ENCODE measurements around the gene MTARC1.

Gene MTARC1

GRCh38 chr1:220826729-220827128 lies 40.0 kb downstream of the MTARC1 start:
- no peak overlapping the region for H3K27ac ChIP-seq
- no peak for TF ChIP-seq CTCF (conservative IDR thresholded peaks at IDR 0.05; ENCODE audit: low read depth, low read length)
- H3K9ac ChIP-seq, result no peak overlapping the region
- H2AFZ ChIP-seq (ENCODE audit: low read depth), result no peak overlapping the region
- no peaks in the 10 kb centered on the region for H3K79me2 ChIP-seq (ENCODE audit: insufficient read depth, low read depth)
- H3K4me2 ChIP-seq, result no peak overlapping the region
- no peak overlapping the region for H3K4me3 ChIP-seq (IDR thresholded peaks at IDR 0.05; ENCODE audit: insufficient read depth, low read depth, low read length)
- H3K4me1 ChIP-seq (ENCODE audit: low read depth, poor library complexity, severe bottlenecking), result no peaks in the 10 kb centered on the region
- H3K27me3 ChIP-seq (ENCODE audit: insufficient read depth, low read depth), result no peaks in the 10 kb centered on the region
- no peaks in the 10 kb centered on the region for H4K20me1 ChIP-seq (ENCODE audit: insufficient read depth)
- no peaks in the 10 kb centered on the region for H3K36me3 ChIP-seq (ENCODE audit: insufficient read depth)

GRCh38 chr1:220827445-220828178 lies 40.9 kb downstream of the MTARC1 start:
- H3K79me2 ChIP-seq (ENCODE audit: insufficient read depth, low read depth), result no peaks in the 10 kb centered on the region
- no peak for TF ChIP-seq CTCF (conservative IDR thresholded peaks at IDR 0.05; ENCODE audit: low read depth, low read length)
- no peaks in the 10 kb centered on the region for H3K4me1 ChIP-seq (ENCODE audit: low read depth, poor library complexity, severe bottlenecking)
- no peak overlapping the region for H3K4me2 ChIP-seq
- no peak overlapping the region for H2AFZ ChIP-seq (ENCODE audit: low read depth)
- H3K4me3 ChIP-seq (IDR thresholded peaks at IDR 0.05; ENCODE audit: insufficient read depth, low read depth, low read length), result no peak overlapping the region
- no peak overlapping the region for H3K9ac ChIP-seq
- no peak overlapping the region for H3K27ac ChIP-seq
- H3K36me3 ChIP-seq (ENCODE audit: insufficient read depth), result no peaks in the 10 kb centered on the region
- no peaks in the 10 kb centered on the region for H4K20me1 ChIP-seq (ENCODE audit: insufficient read depth)
- no peaks in the 10 kb centered on the region for H3K27me3 ChIP-seq (ENCODE audit: insufficient read depth, low read depth)

- Histone ChIP-seq H2AFZ (ENCODE audit: low read depth) (no peak overlapping the region), H3K27ac (no peak overlapping the region), H3K27me3 (ENCODE audit: insufficient read depth, low read depth) (no peaks in the 10 kb centered on the region), H4K20me1 (ENCODE audit: insufficient read depth) (no peaks in the 10 kb centered on the region), H3K4me3 (IDR thresholded peaks at IDR 0.05; ENCODE audit: insufficient read depth, low read depth, low read length) (no peak overlapping the region), H3K9ac (no peak overlapping the region), H3K36me3 (ENCODE audit: insufficient read depth) (no peaks in the 10 kb centered on the region), H3K79me2 (ENCODE audit: insufficient read depth, low read depth) (no peaks in the 10 kb centered on the region), H3K4me1 (ENCODE audit: low read depth, poor library complexity, severe bottlenecking) (no peaks in the 10 kb centered on the region), H3K4me2 (no peak overlapping the region)
- TF ChIP-seq CTCF (conservative IDR thresholded peaks at IDR 0.05; ENCODE audit: low read depth, low read length), result no peak
These were observed 41.4 kb downstream of the MTARC1 start for GRCh38 chr1:220828179-220828490.

- H3K79me2 ChIP-seq (ENCODE audit: insufficient read depth, low read depth), result no peaks in the 10 kb centered on the region
- no peak overlapping the region for H3K27ac ChIP-seq
- H3K4me1 ChIP-seq (ENCODE audit: low read depth, poor library complexity, severe bottlenecking), result no peaks in the 10 kb centered on the region
- H3K27me3 ChIP-seq (ENCODE audit: insufficient read depth, low read depth), result no peaks in the 10 kb centered on the region
- H3K36me3 ChIP-seq (ENCODE audit: insufficient read depth), result no peaks in the 10 kb centered on the region
- H3K9ac ChIP-seq, result no peak overlapping the region
- H3K4me2 ChIP-seq, result no peak overlapping the region
- TF ChIP-seq CTCF (conservative IDR thresholded peaks at IDR 0.05; ENCODE audit: low read depth, low read length), result no peak
- no peaks in the 10 kb centered on the region for H4K20me1 ChIP-seq (ENCODE audit: insufficient read depth)
- no peak overlapping the region for H3K4me3 ChIP-seq (IDR thresholded peaks at IDR 0.05; ENCODE audit: insufficient read depth, low read depth, low read length)
- H2AFZ ChIP-seq (ENCODE audit: low read depth), result no peak overlapping the region
These were observed 42.4 kb downstream of the MTARC1 start for GRCh38 chr1:220828950-220829586.
